HCT116 (cell line): ENCODE measurements around the gene EXOSC7.
A peak's percentile ranks its signal among the peaks of the same experiment; 100 is the strongest.

Experiments
- EZH2phosphoT487 ChIP-seq: fragments of 200-600 bp; IDR thresholded peaks from 2 replicates; pipeline ENCODE4 v1.6.1; 2018; ENCODE audit warnings: antibody characterized with exemption, borderline replicate concordance
- JUND ChIP-seq: IDR thresholded peaks from 2 replicates; pipeline ENCODE4 v1.6.1; 2012
- POLR2A ChIP-seq: IDR thresholded peaks from 2 replicates; pipeline ENCODE4 v1.7.0; 2011; ENCODE audit warnings: borderline replicate concordance; ENCODE audit not compliant: insufficient read depth, insufficient read length; ENCODE audit errors: extremely low read depth
- TCF7L2 ChIP-seq: IDR thresholded peaks from 2 replicates; pipeline ENCODE4 v1.7.0; 2011; ENCODE audit warnings: borderline replicate concordance, inconsistent platforms; ENCODE audit not compliant: insufficient read depth, insufficient read length; ENCODE audit errors: extremely low read depth
- ZNF274 ChIP-seq: fragments of 200-500 bp; sonication (Bioruptor generic); IDR thresholded peaks from 2 replicates; pipeline ENCODE4 v1.6.1; 2014; ENCODE audit warnings: mild to moderate bottlenecking, low read depth, low read length, inconsistent platforms
- TF ChIP-seq, protein P1 (sequence below), 3 experiments: fragments of 200-600 bp in 1 of 3; sonication (generic) in 1 of 3; IDR thresholded peaks in 2 of 3; conservative IDR thresholded peaks in 1 of 3; 2 replicates each; pipeline ENCODE4 v1.5.1; 2012 to 2017; ENCODE audit warnings: low read depth in 2 of 3, low read length in 2 of 3, antibody characterized with exemption in 1 of 3, borderline replicate concordance in 1 of 3, control low read depth in 1 of 3, mild to moderate bottlenecking in 1 of 3, mixed read lengths in 1 of 3, mixed run types in 1 of 3, moderate library complexity in 1 of 3; ENCODE audit not compliant: insufficient read depth in 1 of 3

GRCh38 chr3:44963571-44964325 lies 12.3 kb upstream of the EXOSC7 start:
- TF ChIP-seq, protein P1, sequence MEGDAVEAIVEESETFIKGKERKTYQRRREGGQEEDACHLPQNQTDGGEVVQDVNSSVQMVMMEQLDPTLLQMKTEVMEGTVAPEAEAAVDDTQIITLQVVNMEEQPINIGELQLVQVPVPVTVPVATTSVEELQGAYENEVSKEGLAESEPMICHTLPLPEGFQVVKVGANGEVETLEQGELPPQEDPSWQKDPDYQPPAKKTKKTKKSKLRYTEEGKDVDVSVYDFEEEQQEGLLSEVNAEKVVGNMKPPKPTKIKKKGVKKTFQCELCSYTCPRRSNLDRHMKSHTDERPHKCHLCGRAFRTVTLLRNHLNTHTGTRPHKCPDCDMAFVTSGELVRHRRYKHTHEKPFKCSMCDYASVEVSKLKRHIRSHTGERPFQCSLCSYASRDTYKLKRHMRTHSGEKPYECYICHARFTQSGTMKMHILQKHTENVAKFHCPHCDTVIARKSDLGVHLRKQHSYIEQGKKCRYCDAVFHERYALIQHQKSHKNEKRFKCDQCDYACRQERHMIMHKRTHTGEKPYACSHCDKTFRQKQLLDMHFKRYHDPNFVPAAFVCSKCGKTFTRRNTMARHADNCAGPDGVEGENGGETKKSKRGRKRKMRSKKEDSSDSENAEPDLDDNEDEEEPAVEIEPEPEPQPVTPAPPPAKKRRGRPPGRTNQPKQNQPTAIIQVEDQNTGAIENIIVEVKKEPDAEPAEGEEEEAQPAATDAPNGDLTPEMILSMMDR (IDR thresholded peaks at IDR 0.05 in 2 of 3, conservative IDR thresholded peaks at IDR 0.05 in 1 of 3; ENCODE audit: borderline replicate concordance in 1 of 3, insufficient read depth in 1 of 3, low read depth in 2 of 3, low read length in 2 of 3), result no peak
- TF ChIP-seq POLR2A (no peak), TCF7L2 (no peak), EZH2phosphoT487 (no peak), ZNF274 (no peak), JUND (0 out of 2 replicates have a peak, but pooled peaks have one; percentile 17)
